Neural progenitor cell (in vitro differentiated cells): ENCODE results near the gene FAM120A. TPM values are rescaled to one million over a fixed set of nuclear protein-coding genes. Genes with fewer than 3 reads are reported as not detected.
A peak's percentile ranks its signal among the peaks of the same experiment; 100 is the strongest.

Experiments used
- DNase-seq: peaks from one replicate; pipeline ENCODE4 v3.0.0-alpha.2; 2016; ENCODE audit warnings: low spot score
- H2AFZ ChIP-seq: fragments of 200-600 bp; sonication (generic); replicated peaks from 2 replicates; pipeline ENCODE4 v1.6.1; 2016; ENCODE audit warnings: antibody characterized with exemption
- H3F3A ChIP-seq: fragments of 200-600 bp; sonication (generic); 2 replicates; pipeline ENCODE4 v1.6.1; 2016; ENCODE audit warnings: antibody characterized with exemption, low read depth
- H3K27ac ChIP-seq: fragments of 200-600 bp; sonication (generic); 2 replicates; pipeline ENCODE4 v1.5.1; 2016; ENCODE audit warnings: mild to moderate bottlenecking
- H3K27me3 ChIP-seq: fragments of 200-600 bp; sonication (generic); 2 replicates; pipeline ENCODE4 v1.6.1; 2016; ENCODE audit warnings: mild to moderate bottlenecking, moderate library complexity
- H3K36me3 ChIP-seq: fragments of 200-600 bp; sonication (generic); 2 replicates; pipeline ENCODE4 v1.5.1; 2016
- H3K4me1 ChIP-seq: fragments of 200-600 bp; sonication (generic); 2 replicates; pipeline ENCODE4 v1.6.1; 2016; ENCODE audit warnings: mixed run types
- H3K4me2 ChIP-seq: fragments of 200-600 bp; sonication (generic); 2 replicates; pipeline ENCODE4 v1.6.1; 2016
- H3K4me3 ChIP-seq: fragments of 200-600 bp; sonication (generic); 2 replicates; pipeline ENCODE4 v1.5.1; 2016
- H3K79me2 ChIP-seq: fragments of 200-600 bp; sonication (generic); 2 replicates; pipeline ENCODE4 v1.6.1; 2016; ENCODE audit warnings: low read depth
- H3K9ac ChIP-seq: fragments of 200-600 bp; sonication (generic); 2 replicates; pipeline ENCODE4 v1.6.1; 2016
- H3K9me3 ChIP-seq: fragments of 200-600 bp; sonication (generic); 2 replicates; pipeline ENCODE4 v1.5.1; 2016; ENCODE audit warnings: low read depth
- H4K20me1 ChIP-seq: fragments of 200-600 bp; sonication (generic); 2 replicates; pipeline ENCODE4 v1.6.1; 2016; ENCODE audit warnings: low read depth
- H3K27ac Mint-ChIP-seq: 3 replicates; pipeline ENCODE4 v1.8.0; 2021; ENCODE audit warnings: mixed read lengths
- H3K27me3 Mint-ChIP-seq: 2 replicates; pipeline ENCODE4 v1.8.0; 2022; ENCODE audit warnings: low read depth, mild to moderate bottlenecking, inconsistent platforms, moderate library complexity, mixed read lengths; ENCODE audit not compliant: insufficient read depth
- H3K36me3 Mint-ChIP-seq: 3 replicates; pipeline ENCODE4 v1.8.0; 2021; ENCODE audit warnings: mixed read lengths
- H3K4me1 Mint-ChIP-seq: 3 replicates; pipeline ENCODE4 v1.8.0; 2021; ENCODE audit warnings: mixed read lengths
- H3K4me3 Mint-ChIP-seq: 3 replicates; pipeline ENCODE4 v1.8.0; 2021; ENCODE audit warnings: mild to moderate bottlenecking, moderate library complexity, mixed read lengths
- H3K9me3 Mint-ChIP-seq: 3 replicates; pipeline ENCODE4 v1.8.0; 2020; ENCODE audit warnings: mixed read lengths
- EZH2 ChIP-seq: fragments of 200-600 bp; sonication (generic); IDR thresholded peaks from 2 replicates; pipeline ENCODE4 v1.6.1; 2017; ENCODE audit warnings: antibody characterized with exemption, mild to moderate bottlenecking, moderate library complexity
- EZH2phosphoT487 ChIP-seq: fragments of 200-600 bp; sonication (generic); IDR thresholded peaks from 2 replicates; pipeline ENCODE4 v1.6.1; 2017; ENCODE audit warnings: antibody characterized with exemption
- total RNA-seq: library from RNA; depleted of rRNA; stranded (reverse); fragments of >200 nt; gene quantifications from 2 replicates; pipeline ENCODE4 v1.2.3, GENCODE V29; 2015; ENCODE audit warnings: low replicate concordance
- TF ChIP-seq, protein P1 (sequence below): fragments of 200-600 bp; sonication (generic); IDR thresholded peaks from 2 replicates; pipeline ENCODE4 v1.5.1; 2017; ENCODE audit warnings: antibody characterized with exemption, mild to moderate bottlenecking

FAM120A gene
- total RNA-seq, 1 donor from 2014 or later, result 17.2 TPM

DNA sequence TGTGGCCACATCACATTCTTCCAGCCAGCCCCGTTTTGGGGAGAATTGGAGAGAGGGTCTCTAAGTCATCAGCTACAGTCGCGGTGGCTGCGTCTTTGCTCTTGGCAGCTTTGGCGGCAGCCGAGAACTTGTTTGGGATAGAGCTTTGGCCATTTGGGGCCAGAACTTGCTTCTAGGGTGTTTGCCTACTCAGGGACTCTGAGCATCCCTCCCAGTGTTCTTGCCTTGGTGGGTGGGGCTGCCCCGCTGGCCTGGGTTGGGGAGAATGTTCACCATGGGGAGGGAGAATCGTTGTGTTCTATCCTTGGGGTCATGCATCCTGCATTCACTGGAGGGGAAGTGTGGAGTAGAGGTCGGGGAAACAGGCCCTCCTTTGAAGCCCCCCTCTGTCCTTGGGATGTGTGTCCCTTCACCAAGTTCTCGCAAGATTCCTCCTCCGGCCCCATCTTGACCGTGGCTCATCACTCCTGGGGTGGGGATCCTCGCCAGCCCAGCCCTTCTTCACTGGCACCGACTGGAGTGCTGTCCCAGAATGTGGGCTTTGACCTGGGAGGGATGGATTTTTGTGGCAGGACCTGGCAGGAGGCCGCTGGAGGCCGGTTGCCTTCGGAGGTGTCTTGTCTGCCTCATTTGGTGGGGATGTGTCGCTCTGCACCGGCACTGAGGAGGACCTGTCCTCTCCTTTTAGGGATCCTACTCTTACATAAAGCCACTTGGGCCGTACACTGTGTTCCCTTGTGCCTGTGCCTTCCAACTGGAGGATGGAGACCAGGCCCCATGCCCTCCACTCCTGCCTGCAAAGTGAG is 128.4 kb downstream of the FAM120A start:
- DNase-seq, result no peak
- Histone ChIP-seq H3K4me3 (no peak overlapping the region), H3F3A (no peaks in the 10 kb centered on the region), H3K27ac (no peak overlapping the region), H3K4me1 (peaks cover 12% of the 10 kb centered on the region), H4K20me1 (peaks cover 47% of the 10 kb centered on the region), H3K36me3 (no peaks in the 10 kb centered on the region), H3K4me2 (no peak overlapping the region), H2AFZ (no peak overlapping the region), H3K9me3 (no peaks in the 10 kb centered on the region), H3K27me3 (peaks cover 9% of the 10 kb centered on the region), H3K79me2 (peaks cover 85% of the 10 kb centered on the region), H3K9ac (no peak overlapping the region)
- Mint-ChIP-seq H3K27ac (no peak overlapping the region), H3K4me1 (peaks cover 40% of the 10 kb centered on the region), H3K4me3 (peak overlapping the region; percentile 93), H3K9me3 (peaks cover 21% of the 10 kb centered on the region), H3K27me3 (peaks cover 14% of the 10 kb centered on the region), H3K36me3 (peaks cover 17% of the 10 kb centered on the region)
- TF ChIP-seq EZH2, result no peak
- TF ChIP-seq, protein P1, sequence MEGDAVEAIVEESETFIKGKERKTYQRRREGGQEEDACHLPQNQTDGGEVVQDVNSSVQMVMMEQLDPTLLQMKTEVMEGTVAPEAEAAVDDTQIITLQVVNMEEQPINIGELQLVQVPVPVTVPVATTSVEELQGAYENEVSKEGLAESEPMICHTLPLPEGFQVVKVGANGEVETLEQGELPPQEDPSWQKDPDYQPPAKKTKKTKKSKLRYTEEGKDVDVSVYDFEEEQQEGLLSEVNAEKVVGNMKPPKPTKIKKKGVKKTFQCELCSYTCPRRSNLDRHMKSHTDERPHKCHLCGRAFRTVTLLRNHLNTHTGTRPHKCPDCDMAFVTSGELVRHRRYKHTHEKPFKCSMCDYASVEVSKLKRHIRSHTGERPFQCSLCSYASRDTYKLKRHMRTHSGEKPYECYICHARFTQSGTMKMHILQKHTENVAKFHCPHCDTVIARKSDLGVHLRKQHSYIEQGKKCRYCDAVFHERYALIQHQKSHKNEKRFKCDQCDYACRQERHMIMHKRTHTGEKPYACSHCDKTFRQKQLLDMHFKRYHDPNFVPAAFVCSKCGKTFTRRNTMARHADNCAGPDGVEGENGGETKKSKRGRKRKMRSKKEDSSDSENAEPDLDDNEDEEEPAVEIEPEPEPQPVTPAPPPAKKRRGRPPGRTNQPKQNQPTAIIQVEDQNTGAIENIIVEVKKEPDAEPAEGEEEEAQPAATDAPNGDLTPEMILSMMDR, result no peak
- no peak for TF ChIP-seq EZH2phosphoT487

DNA sequence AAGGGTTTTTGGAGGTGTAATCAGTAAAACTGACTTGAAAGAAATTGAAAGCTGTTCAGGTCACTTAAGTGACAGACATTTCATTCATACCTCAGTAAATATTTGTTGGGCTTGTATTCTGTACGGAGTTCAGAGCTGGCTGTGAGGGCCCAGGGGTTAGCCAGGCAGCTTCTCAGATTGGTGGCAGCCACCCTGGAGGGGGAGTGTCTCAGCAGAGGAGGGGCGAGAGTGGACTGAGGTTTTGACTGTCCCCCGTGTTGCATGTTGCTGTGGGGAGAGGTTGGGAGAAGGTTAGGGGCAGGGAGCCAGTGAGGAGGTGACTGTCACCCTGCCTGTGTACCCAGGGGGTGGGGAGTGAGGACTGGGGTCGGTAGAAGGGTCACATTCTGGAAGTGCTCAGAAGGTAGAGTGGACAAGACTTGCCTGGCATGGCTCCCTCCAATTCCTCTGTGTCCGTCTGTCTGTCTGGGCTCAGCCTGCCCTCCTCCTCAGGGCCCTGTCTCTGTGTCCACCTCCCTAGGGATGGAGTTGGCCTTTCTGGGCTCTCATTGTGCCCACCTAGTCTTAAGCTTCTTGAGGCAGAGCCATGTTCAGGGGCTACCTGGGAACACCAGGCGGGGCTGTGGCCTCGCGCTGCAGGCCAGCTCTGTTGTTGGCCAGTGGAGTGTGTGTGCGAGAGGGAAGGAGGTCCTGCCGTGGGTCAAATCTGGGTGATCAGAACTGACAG is 129.3 kb downstream of the FAM120A start:
- Mint-ChIP-seq H3K9me3 (peaks cover 26% of the 10 kb centered on the region), H3K4me1 (peaks cover 38% of the 10 kb centered on the region), H3K36me3 (peaks cover 21% of the 10 kb centered on the region), H3K4me3 (no peak overlapping the region), H3K27me3 (peaks cover 14% of the 10 kb centered on the region), H3K27ac (peak overlapping the region; percentile 25)
- Histone ChIP-seq H3K36me3 (no peaks in the 10 kb centered on the region), H3K4me3 (no peak overlapping the region), H3K79me2 (peaks cover 85% of the 10 kb centered on the region), H3K27ac (no peak overlapping the region), H3K4me1 (peaks cover 4% of the 10 kb centered on the region), H2AFZ (no peak overlapping the region), H3K9me3 (no peaks in the 10 kb centered on the region), H4K20me1 (peaks cover 54% of the 10 kb centered on the region), H3F3A (no peaks in the 10 kb centered on the region), H3K4me2 (no peak overlapping the region), H3K9ac (no peak overlapping the region), H3K27me3 (peaks cover 4% of the 10 kb centered on the region)
- TF ChIP-seq EZH2phosphoT487 (no peak), EZH2 (no peak)
- TF ChIP-seq, protein P1, result no peak
- DNase-seq, result no peak

DNA sequence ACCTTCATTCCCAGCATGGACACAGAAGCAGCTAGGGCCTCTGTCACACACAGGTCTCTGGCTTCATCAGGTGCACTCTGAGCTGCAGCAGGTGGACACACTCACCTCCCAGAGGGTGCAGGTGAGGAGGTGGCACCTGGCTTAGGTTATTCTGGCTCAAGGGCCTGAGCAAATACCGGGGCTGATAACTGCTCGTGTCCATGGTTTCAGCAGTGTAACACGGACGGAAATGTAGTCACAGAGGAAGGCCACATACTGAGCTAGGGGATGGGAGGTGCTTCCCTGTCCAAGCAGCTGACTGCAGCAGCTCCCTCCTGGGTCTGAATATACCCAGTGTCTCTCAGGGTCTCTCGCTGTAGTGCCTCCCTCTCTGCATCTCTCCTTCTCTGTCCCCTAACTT is 130.6 kb downstream of the FAM120A start:
- Mint-ChIP-seq H3K4me1 (peaks cover 40% of the 10 kb centered on the region), H3K27ac (no peak overlapping the region), H3K36me3 (peaks cover 21% of the 10 kb centered on the region), H3K9me3 (peaks cover 26% of the 10 kb centered on the region), H3K27me3 (peaks cover 14% of the 10 kb centered on the region), H3K4me3 (no peak overlapping the region)
- Histone ChIP-seq H3K27ac (no peak overlapping the region), H3K4me1 (peaks cover 4% of the 10 kb centered on the region), H3K4me3 (no peak overlapping the region), H3K36me3 (no peaks in the 10 kb centered on the region), H4K20me1 (peaks cover 65% of the 10 kb centered on the region), H3F3A (no peaks in the 10 kb centered on the region), H3K27me3 (peaks cover 4% of the 10 kb centered on the region), H3K79me2 (peaks cover 92% of the 10 kb centered on the region), H3K9ac (no peak overlapping the region), H2AFZ (no peak overlapping the region), H3K9me3 (no peaks in the 10 kb centered on the region), H3K4me2 (no peak overlapping the region)
- no peak for DNase-seq
- TF ChIP-seq, protein P1, result no peak
- TF ChIP-seq EZH2phosphoT487 (no peak), EZH2 (no peak)
